H1 (cell line): Measurements from ENCODE around the gene PRXL2A. TPM values are rescaled to one million over a fixed set of nuclear protein-coding genes. Genes with fewer than 3 reads are reported as not detected.

Experiments
- USF2 ChIP-seq: IDR thresholded peaks from 2 replicates; pipeline ENCODE4 v1.6.1; 2011; ENCODE audit warnings: low read length, improper control_type of control experiment
- polyA plus RNA-seq, 7 experiments: library from polyadenylated mRNA; depleted of rRNA in 3 of 7; stranded (reverse) in 5 of 7; unstranded in 2 of 7; fragments of >200 nt in 5 of 7; fragments of 200-250 nt in 2 of 7; gene quantifications; 1 replicate in 5 of 7; 2 replicates in 1 of 7; 4 replicates in 1 of 7; pipeline versions ENCODE4 v1.2.1 to v1.2.3, GENCODE V29; 2011 to 2013; ENCODE audit warnings: missing spikeins in 2 of 7, mixed read lengths in 2 of 7
- total RNA-seq: library from RNA; stranded (reverse); fragmentation: NEBNext Ultra II Directional; extraction: Animal tissue kit (Norgen Biotek cat#: 25700); gene quantifications from 2 replicates; pipeline ENCODE4 v1.2.1, GENCODE V29; 2021

Gene PRXL2A
- total and polyA plus RNA-seq, 2 of the 8 experiments (the other 6 are each of a cell fraction or from before 2014, with no cell fraction given) = 13.4 to 58.3 TPM

- no peak for TF ChIP-seq USF2
- TF ChIP-seq, all 59 proteins: peak for 0
These were observed 64.8 kb downstream of the PRXL2A start (continued) for GRCh38 chr10:80473096-80473657.
